Spleen (tissue), 11 donors: ENCODE data around the gene STON2. TPM values are rescaled to one million over a fixed set of nuclear protein-coding genes. Genes with fewer than 3 reads are reported as not detected.
A peak's percentile ranks its signal among the peaks of the same experiment; 100 is the strongest.

Source experiments
- DNase-seq: peaks from one replicate; pipeline ENCODE4 v3.0.0-alpha.2; 2020
- H3K27ac ChIP-seq, 8 donors: fragments of 200-600 bp; sonication (generic) in 7 of 8; 1 replicate in 4 of 8; 2 replicates in 4 of 8; pipeline versions ENCODE4 v1.5.0 to v1.8.0; 2016 to 2021; ENCODE audit warnings: inconsistent platforms in 4 of 8, mild to moderate bottlenecking in 4 of 8, moderate library complexity in 1 of 8
- H3K27me3 ChIP-seq, 7 donors: fragments of 200-600 bp; sonication (generic) in 6 of 7; replicated peaks in 1 of 7; 1 replicate in 4 of 7; 2 replicates in 3 of 7; pipeline versions ENCODE4 v1.5.0 to v1.8.0; 2016 to 2021; ENCODE audit warnings: inconsistent platforms in 3 of 7, mild to moderate bottlenecking in 1 of 7
- H3K36me3 ChIP-seq, 6 donors: fragments of 200-600 bp; sonication (generic) in 5 of 6; 1 replicate in 4 of 6; 2 replicates in 2 of 6; pipeline versions ENCODE4 v1.5.0 to v1.8.0; 2016 to 2021; ENCODE audit warnings: inconsistent platforms in 2 of 6
- H3K4me1 ChIP-seq, 6 donors: fragments of 200-600 bp; sonication (generic) in 5 of 6; 1 replicate in 3 of 6; 2 replicates in 3 of 6; pipeline versions ENCODE4 v1.5.0 to v1.8.0; 2016 to 2021; ENCODE audit warnings: inconsistent platforms in 3 of 6
- H3K4me3 ChIP-seq, 8 donors: fragments of 200-600 bp; sonication (generic) in 7 of 8; 1 replicate in 4 of 8; 2 replicates in 4 of 8; pipeline versions ENCODE4 v1.5.0 to v1.8.0; 2016 to 2021; ENCODE audit warnings: inconsistent platforms in 4 of 8, mild to moderate bottlenecking in 4 of 8, moderate library complexity in 2 of 8
- H3K9me3 ChIP-seq, 8 donors: fragments of 200-600 bp; sonication (generic) in 7 of 8; 1 replicate in 4 of 8; 2 replicates in 4 of 8; pipeline versions ENCODE4 v1.5.0 to v1.8.0; 2016 to 2021; ENCODE audit warnings: inconsistent platforms in 4 of 8
- CTCF ChIP-seq, 11 experiments: fragments of 200-600 bp in 7 of 11; fragments of 450-650 bp in 4 of 11; sonication (generic) in 4 of 11; IDR thresholded peaks in 8 of 11; conservative IDR thresholded peaks in 3 of 11; 1 replicate in 7 of 11; 2 replicates in 4 of 11; pipeline versions ENCODE4 v1.4.0 to v1.8.0; 2016 to 2021; ENCODE audit warnings: antibody characterized with exemption in 11 of 11, inconsistent platforms in 4 of 11, mild to moderate bottlenecking in 1 of 11
- POLR2A ChIP-seq, 3 donors: fragments of 450-650 bp; IDR thresholded peaks; one replicate each; pipeline ENCODE4 v1.5.1; 2017; ENCODE audit warnings: antibody characterized with exemption in 3 of 3, mild to moderate bottlenecking in 1 of 3
- POLR2AphosphoS5 ChIP-seq, 3 donors: sonication (generic); formaldehyde crosslinking; IDR thresholded peaks; one replicate each; pipeline ENCODE4 v1.5.1; 2017; ENCODE audit warnings: antibody characterized with exemption in 3 of 3
- WGBS, 5 donors: extraction: QIAGEN DNeasy Blood & Tissue Kit in 3 of 5; methylation state at CpG; one replicate each; pipeline versions ENCODE4 v1.1.5 to v1.1.7; 2013 to 2018; 5-methylcytosine and 5-hydroxymethylcytosine counted together
- intact Hi-C: fragments of 100-400 bp; cut with DNase I; formaldehyde crosslinking; loops from one replicate; pipeline ENCODE4 v1.15.0; 2023; ENCODE audit warnings: low total_unique reads
- polyA plus RNA-seq, 3 donors: library from polyadenylated mRNA; stranded (reverse); fragments of 200-250 nt; gene quantifications; one replicate each; pipeline ENCODE4 v1.2.1, GENCODE V29; 2013
- total RNA-seq, 7 donors: library from RNA; depleted of rRNA in 3 of 7; stranded (reverse); fragments of >200 nt in 3 of 7; fragmentation: NEBNext Ultra II Directional in 4 of 7; extraction: Animal tissue kit (Norgen Biotek cat#: 25700) in 4 of 7; gene quantifications; one replicate each; pipeline versions ENCODE4 v1.1.0 to v1.2.1, GENCODE V29; 2016 to 2021
- donor health status: healthy with polysubstance abuse.
- donor health status: DM: no; HTN: no; CAD: no; lungs with moderate emphysema.
- donor health status: DM: no; HTN: no; CAD: no.
- donor health status: Bipolar disorder and iron deficiency.
- donor health status: healthy.
- donor health status: DM: no; HTN: no; CAD: no.
- donor health status: DM: yes; HTN: yes; CAD: no.

The STON2 gene
- total and polyA plus RNA-seq, 10 donors = 3.5 to 236 (median 167) TPM

- peaks cover 0 to 9% (median 0%) of the 10 kb centered on the region in 6 donors for H3K36me3 ChIP-seq
- no peaks in the 10 kb centered on the region for H3K9me3 ChIP-seq
- no peak overlapping the region for H3K4me3 ChIP-seq
- no peak for DNase-seq
- H3K27me3 ChIP-seq = peaks cover 0 to 34% (median 0%) of the 10 kb centered on the region in 7 donors
- H3K27ac ChIP-seq = peak overlapping the region in 2 of 8 donors; percentile 81 to 82
- TF ChIP-seq POLR2AphosphoS5 (IDR thresholded peaks at IDR 0.05) = no peak
- no peak for TF ChIP-seq POLR2A (IDR thresholded peaks at IDR 0.05)
- peaks cover 6 to 85% (median 38%) of the 10 kb centered on the region in 6 donors for H3K4me1 ChIP-seq
- intact Hi-C loops = no loop called here
- 57 to 79% (median 72%) methylated on average over 1 of the region's 1 CpG for WGBS, 5 donors
Observed at GRCh38 chr14:81429028-81429427, 28.9 kb upstream of the STON2 start.

- intact Hi-C loops = no loop called here
- Histone ChIP-seq H3K9me3 (no peaks in the 10 kb centered on the region), H3K27ac (peak overlapping the region; percentile 10 to 82 (median 62)), H3K27me3 (peaks cover 0 to 19% (median 0%) of the 10 kb centered on the region in 7 donors), H3K4me3 (peak overlapping the region in 1 of 8 donors; percentile 43), H3K4me1 (peaks cover 17 to 86% (median 47%) of the 10 kb centered on the region in 6 donors), H3K36me3 (peaks cover 0 to 9% (median 0%) of the 10 kb centered on the region in 6 donors)
- DNase-seq = no peak
- 10 to 21% (median 14%) methylated on average over 8 of the region's 8 CpGs for WGBS, 5 donors
- no peak for TF ChIP-seq POLR2A (IDR thresholded peaks at IDR 0.05)
- no peak for TF ChIP-seq CTCF (IDR thresholded peaks at IDR 0.05 in 8 of 11, conservative IDR thresholded peaks at IDR 0.05 in 3 of 11)
- peak; percentile 14 to 73 (median 70) for TF ChIP-seq POLR2AphosphoS5 (IDR thresholded peaks at IDR 0.05)
Observed at GRCh38 chr14:81427348-81428058, 27.4 kb upstream of the STON2 start.

- Histone ChIP-seq H3K27me3 (peaks cover 0 to 8% (median 0%) of the 10 kb centered on the region in 7 donors), H3K36me3 (peaks cover 0 to 9% (median 0%) of the 10 kb centered on the region in 6 donors), H3K27ac (peak overlapping the region; percentile 10 to 82 (median 71)), H3K4me1 (peaks cover 17 to 72% (median 40%) of the 10 kb centered on the region in 6 donors), H3K4me3 (no peak overlapping the region), H3K9me3 (peaks cover 0 to under 1% (median 0%) of the 10 kb centered on the region in 8 donors)
- intact Hi-C loops = no loop called here
- WGBS, 5 donors = 13 to 24% (median 16%) methylated on average over 6 of the region's 6 CpGs
- TF ChIP-seq CTCF (IDR thresholded peaks at IDR 0.05 in 8 of 11, conservative IDR thresholded peaks at IDR 0.05 in 3 of 11) = no peak
- TF ChIP-seq POLR2A (IDR thresholded peaks at IDR 0.05) = no peak
- peak in 2 of 3 donors; percentile 64 to 68 for TF ChIP-seq POLR2AphosphoS5 (IDR thresholded peaks at IDR 0.05)
- no peak for DNase-seq
Observed at GRCh38 chr14:81423504-81423903, 23.4 kb upstream of the STON2 start.

- no peaks in the 10 kb centered on the region for H3K36me3 ChIP-seq
- H3K27me3 ChIP-seq = no peaks in the 10 kb centered on the region
- intact Hi-C loops = no loop called here
- no peak overlapping the region for H3K4me3 ChIP-seq
- DNase-seq = no peak
- WGBS, 5 donors = 84 to 93% (median 89%) methylated on average over 3 of the region's 3 CpGs
- TF ChIP-seq POLR2A (IDR thresholded peaks at IDR 0.05) (no peak), CTCF (IDR thresholded peaks at IDR 0.05 in 8 of 11, conservative IDR thresholded peaks at IDR 0.05 in 3 of 11) (no peak), POLR2AphosphoS5 (IDR thresholded peaks at IDR 0.05) (no peak)
- no peak overlapping the region for H3K27ac ChIP-seq
- H3K9me3 ChIP-seq = peaks cover 0 to 9% (median 0%) of the 10 kb centered on the region in 8 donors
- peaks cover 3 to 51% (median 28%) of the 10 kb centered on the region in 6 donors for H3K4me1 ChIP-seq
Observed at GRCh38 chr14:81418057-81418790, 18.1 kb upstream of the STON2 start.
